ENCODE data around the gene AVPR2.

AVPR2 gene

DNA sequence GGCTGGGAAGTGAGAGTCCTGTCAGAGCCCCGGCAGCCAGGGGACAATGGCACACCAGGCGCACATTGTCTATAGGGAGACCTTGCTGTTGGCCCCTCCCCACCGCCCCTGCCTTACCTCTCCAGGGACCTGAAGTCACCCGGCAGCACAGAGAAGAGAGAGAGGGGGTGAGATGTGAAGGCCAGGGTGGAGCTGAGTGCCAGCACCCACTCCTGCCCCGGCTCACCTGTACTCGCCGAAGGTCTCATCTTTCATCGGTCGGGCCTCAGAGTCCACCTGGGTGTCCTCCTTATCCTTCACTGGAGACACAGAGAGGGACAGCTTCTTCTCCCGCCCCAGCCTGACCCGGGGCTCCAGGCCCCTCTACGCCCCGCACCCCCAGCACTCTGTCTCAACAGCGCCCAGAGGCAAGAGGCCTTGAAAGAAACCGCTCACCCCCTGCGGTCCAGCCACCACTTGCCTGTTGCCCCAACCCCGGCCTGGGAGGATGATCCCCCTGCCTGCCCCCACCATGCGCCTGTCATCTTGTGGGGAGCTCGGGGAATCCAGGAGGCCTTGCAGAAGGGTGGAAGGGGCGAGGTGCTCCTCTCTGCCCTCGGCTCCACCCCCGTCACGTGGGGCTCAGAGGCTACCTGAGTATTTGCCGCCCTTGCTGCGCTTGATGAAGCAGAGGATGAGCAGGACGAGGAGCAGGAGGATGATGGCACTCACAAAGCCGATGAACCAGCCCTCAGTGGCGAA lies 41.1 kb upstream of the AVPR2 start:
- TF ChIP-seq, protein P1, sequence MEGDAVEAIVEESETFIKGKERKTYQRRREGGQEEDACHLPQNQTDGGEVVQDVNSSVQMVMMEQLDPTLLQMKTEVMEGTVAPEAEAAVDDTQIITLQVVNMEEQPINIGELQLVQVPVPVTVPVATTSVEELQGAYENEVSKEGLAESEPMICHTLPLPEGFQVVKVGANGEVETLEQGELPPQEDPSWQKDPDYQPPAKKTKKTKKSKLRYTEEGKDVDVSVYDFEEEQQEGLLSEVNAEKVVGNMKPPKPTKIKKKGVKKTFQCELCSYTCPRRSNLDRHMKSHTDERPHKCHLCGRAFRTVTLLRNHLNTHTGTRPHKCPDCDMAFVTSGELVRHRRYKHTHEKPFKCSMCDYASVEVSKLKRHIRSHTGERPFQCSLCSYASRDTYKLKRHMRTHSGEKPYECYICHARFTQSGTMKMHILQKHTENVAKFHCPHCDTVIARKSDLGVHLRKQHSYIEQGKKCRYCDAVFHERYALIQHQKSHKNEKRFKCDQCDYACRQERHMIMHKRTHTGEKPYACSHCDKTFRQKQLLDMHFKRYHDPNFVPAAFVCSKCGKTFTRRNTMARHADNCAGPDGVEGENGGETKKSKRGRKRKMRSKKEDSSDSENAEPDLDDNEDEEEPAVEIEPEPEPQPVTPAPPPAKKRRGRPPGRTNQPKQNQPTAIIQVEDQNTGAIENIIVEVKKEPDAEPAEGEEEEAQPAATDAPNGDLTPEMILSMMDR (IDR thresholded peaks at IDR 0.05; ENCODE audit: borderline replicate concordance, insufficient read depth, low read depth, low read length), result no peak
- no peak overlapping the region for H3K4me3 ChIP-seq (ENCODE audit: low read depth, low read length)

DNA sequence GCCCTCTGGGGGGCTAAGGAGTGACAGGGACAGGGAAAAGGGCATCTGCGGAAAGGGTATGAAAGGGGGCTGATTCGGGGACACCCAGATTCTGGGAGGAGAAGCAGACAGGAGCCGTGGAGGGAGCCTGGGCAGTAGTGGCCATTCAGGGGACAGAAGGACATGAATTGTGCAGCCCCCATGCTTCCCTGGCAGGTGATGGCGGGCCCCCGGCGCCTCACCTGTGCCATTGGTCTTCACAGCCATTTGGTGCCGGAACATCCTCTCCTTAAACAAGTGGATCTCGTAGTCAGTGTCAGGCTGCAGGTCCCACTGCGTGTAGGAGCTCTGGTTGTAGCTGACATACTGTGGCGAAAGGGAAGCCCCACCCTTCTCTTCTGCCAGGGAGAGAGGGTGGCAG lies 40.4 kb upstream of the AVPR2 start:
- TF ChIP-seq, protein P1 (IDR thresholded peaks at IDR 0.05; ENCODE audit: borderline replicate concordance, insufficient read depth, low read depth, low read length), result no peak
- no peak overlapping the region for H3K4me3 ChIP-seq (ENCODE audit: low read depth, low read length)

GRCh38 chrX:153864561-153865320 lies 39.7 kb upstream of the AVPR2 start:
- TF ChIP-seq, protein P1 (IDR thresholded peaks at IDR 0.05; ENCODE audit: borderline replicate concordance, insufficient read depth, low read depth, low read length), result no peak

GRCh38 chrX:153865321-153865580 lies 39.2 kb upstream of the AVPR2 start:
- no peak overlapping the region for H3K4me3 ChIP-seq (ENCODE audit: low read depth, low read length)
- TF ChIP-seq, protein P1 (IDR thresholded peaks at IDR 0.05; ENCODE audit: borderline replicate concordance, insufficient read depth, low read depth, low read length), result no peak

More at GRCh38 chrX:153864561-153865320, 39.7 kb upstream of the AVPR2 start:
- H3K4me3 ChIP-seq (ENCODE audit: low read depth, low read length), result no peak overlapping the region

DNA sequence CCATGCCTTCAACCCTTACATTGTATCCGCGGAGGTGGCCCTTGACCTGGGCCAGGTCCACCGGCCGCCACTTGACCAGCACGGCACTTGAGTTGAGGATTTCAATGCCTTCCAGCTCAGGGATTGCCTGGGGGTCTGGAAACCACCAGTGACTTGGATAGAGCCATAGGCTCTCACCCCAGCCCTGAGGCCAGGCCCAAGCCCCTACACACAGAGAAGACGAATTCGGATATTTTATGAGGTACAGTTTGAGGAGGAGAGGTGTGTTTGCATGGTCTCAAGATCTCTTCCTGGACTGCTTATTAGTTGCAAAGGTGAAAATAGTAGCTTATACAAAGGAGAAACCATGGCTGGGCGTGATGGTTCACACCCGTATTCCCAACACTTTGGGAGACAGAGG lies 38.8 kb upstream of the AVPR2 start:
- no peak overlapping the region for H3K4me3 ChIP-seq (ENCODE audit: low read depth, low read length)
- TF ChIP-seq, protein P1 (IDR thresholded peaks at IDR 0.05; ENCODE audit: borderline replicate concordance, insufficient read depth, low read depth, low read length), result no peak

DNA sequence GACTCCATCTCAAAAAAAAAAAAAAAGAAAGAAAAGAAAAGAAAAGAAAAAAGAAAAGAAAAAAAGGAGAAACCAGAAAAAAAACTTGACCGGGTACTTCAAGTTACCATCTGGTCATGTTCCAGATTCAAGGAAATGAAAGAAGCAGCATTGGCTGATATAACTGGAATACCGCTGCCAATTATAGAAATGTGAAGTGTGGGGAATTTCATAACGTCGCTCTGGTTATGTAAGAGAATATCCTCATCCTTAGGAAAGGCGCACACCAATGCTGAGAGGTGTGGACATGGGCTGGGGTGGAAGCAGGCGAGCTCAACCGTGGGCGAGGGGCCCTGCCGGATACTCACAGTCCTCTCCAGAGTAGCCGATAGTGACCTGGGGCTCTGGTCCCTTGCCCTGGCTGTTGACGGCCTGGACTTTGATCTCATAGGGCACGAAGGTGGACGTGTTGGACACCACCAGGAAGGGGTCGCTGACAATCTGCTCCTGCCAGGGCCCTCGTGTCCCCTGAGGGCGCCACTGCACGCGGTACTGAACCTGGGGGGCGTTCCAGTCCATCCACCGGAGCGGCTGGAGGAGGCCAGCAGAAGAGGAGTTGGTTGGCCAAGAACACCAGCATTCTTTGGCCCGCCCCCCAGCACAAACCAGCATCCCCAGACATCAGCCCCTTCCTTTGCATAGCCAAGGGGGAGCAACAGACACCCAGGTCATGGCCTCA lies 38.0 kb upstream of the AVPR2 start:
- TF ChIP-seq, protein P1 (IDR thresholded peaks at IDR 0.05; ENCODE audit: borderline replicate concordance, insufficient read depth, low read depth, low read length), result no peak
- H3K4me3 ChIP-seq (ENCODE audit: low read depth, low read length), result no peak overlapping the region

Data from GM12875 (cell line).